Measurements from ENCODE around the gene ABCE1. TPM values are rescaled to one million over a fixed set of nuclear protein-coding genes. Genes with fewer than 3 reads are reported as not detected.

Gene ABCE1
- total and polyA plus RNA-seq, 2 of the 8 experiments (the other 6 are each of a cell fraction or from before 2014, with no cell fraction given): 43.7 to 126 TPM

- H2BK15ac ChIP-seq (ENCODE audit: low read length): no peak overlapping the region
- peak overlapping the region in 3 of 4 experiments; percentile 67 to 84 (median 80); a peak in 5 of 7 replicates for H3K9ac ChIP-seq (replicated peaks in 1 of 4; ENCODE audit: extremely low read depth in 1 of 4, low read depth in 3 of 4, low read length in 3 of 4)
- H3K4ac ChIP-seq (replicated peaks; ENCODE audit: insufficient read length, low read depth, low read length): no peak overlapping the region
- no peak for FAIRE-seq
- H3K14ac ChIP-seq (ENCODE audit: insufficient read length): no peak overlapping the region
- H3K23me2 ChIP-seq (ENCODE audit: low read depth, low read length): peaks cover 12% of the 10 kb centered on the region
- POLR2A ChIA-PET (ENCODE audit: partially characterized antibody): interaction anchor here (0.6 to 1.4 kb wide), 3 partner anchors 22 to 1032 kb away, joined by 3 read pairs; no protein-coding TSS in a partner anchor
- H2BK120ac ChIP-seq (replicated peaks; ENCODE audit: low read depth, low read length): no peak overlapping the region
- H3K4me2 ChIP-seq (ENCODE audit: insufficient read depth in 1 of 2, low read depth in 2 of 2, low read length in 2 of 2): peak overlapping the region; percentile 87 to 97
- H2BK20ac ChIP-seq (ENCODE audit: low read length): no peak overlapping the region
- H3K27me3 ChIP-seq (replicated peaks in 1 of 4; ENCODE audit: control insufficient read depth in 3 of 4, extremely low read depth in 1 of 4, insufficient read depth in 3 of 4, low read length in 3 of 4): no peaks in the 10 kb centered on the region
- no peak overlapping the region for H4K5ac ChIP-seq (ENCODE audit: insufficient read length, low read depth, low read length)
- H2BK5ac ChIP-seq (ENCODE audit: low read depth, low read length): no peak overlapping the region
- peaks cover 0 to 6% (median under 1%) of the 10 kb centered on the region in 4 experiments; a peak in 2 of 8 replicates for H3K36me3 ChIP-seq (ENCODE audit: control insufficient read depth in 2 of 4, insufficient read depth in 4 of 4, low read length in 3 of 4)
- 7% methylated on average over 5 of the region's 5 CpGs; no CpG with 5 or more reads in 1 of the 2 experiments for WGBS, 2 experiments (ENCODE audit: extremely low coverage in 1 of 2, insufficient coverage in 1 of 2, insufficient read length in 1 of 2, insufficient replicate concordance in 2 of 2, low coverage in 1 of 2, low lambda C conversion rate in 2 of 2, missing lambda C conversion rate in 1 of 2)
- H4K8ac ChIP-seq (ENCODE audit: extremely low read depth, insufficient read depth, low read length): no peak overlapping the region
- H3K27ac ChIP-seq (ENCODE audit: low read depth, low read length): no peak overlapping the region
- no peak overlapping the region for H2BK12ac ChIP-seq (ENCODE audit: low read depth, low read length)
- H3K9me3 ChIP-seq (ENCODE audit: insufficient read depth in 2 of 2, low read depth in 1 of 2, low read length in 1 of 2): no peaks in the 10 kb centered on the region
- H3K4me1 ChIP-seq (replicated peaks in 1 of 4; ENCODE audit: control insufficient read depth in 3 of 4, insufficient read depth in 4 of 4, low read length in 3 of 4): peaks cover 0 to 3% (median 1%) of the 10 kb centered on the region in 4 experiments; a peak in 4 of 7 replicates
- H3K56ac ChIP-seq (replicated peaks; ENCODE audit: insufficient read length, low read depth, low read length): no peak overlapping the region
- no peaks in the 10 kb centered on the region for H3K79me1 ChIP-seq (ENCODE audit: low read depth, low read length)
- no peak overlapping the region for H2AFZ ChIP-seq (ENCODE audit: low read length)
- peaks cover 17 to 56% of the 10 kb centered on the region in 2 experiments for H3K79me2 ChIP-seq (ENCODE audit: control insufficient read depth in 1 of 2, insufficient read depth in 2 of 2, low read length in 2 of 2)
- no peak overlapping the region for H3K18ac ChIP-seq (ENCODE audit: extremely low read depth, low read length)
- peak overlapping the region; percentile 67 to 88 (median 81) for H3K4me3 ChIP-seq (ENCODE audit: extremely low read depth in 1 of 4, insufficient read depth in 2 of 4, low read depth in 3 of 4, low read length in 4 of 4)
- H4K91ac ChIP-seq (replicated peaks; ENCODE audit: insufficient read length, low read length): no peak overlapping the region
- no peak overlapping the region for H3K23ac ChIP-seq (ENCODE audit: insufficient read length)
- CTCF ChIA-PET (ENCODE audit: partially characterized antibody): interaction anchor here (0.6 to 1.1 kb wide), 3 partner anchors 357 to 440 kb away, joined by 3 to 4 read pairs (median 4); partner anchors contain the start of gene MMAA
- no peak overlapping the region for H2AK5ac ChIP-seq (ENCODE audit: low read depth, low read length)
- peaks cover 2 to 7% of the 10 kb centered on the region in 2 experiments for H4K20me1 ChIP-seq (replicated peaks in 1 of 2; ENCODE audit: control insufficient read depth in 1 of 2, insufficient read depth in 2 of 2, low read length in 2 of 2)
- no peak for DNase-seq (ENCODE audit: low read depth in 1 of 2, low spot score in 2 of 2)
- no peak for TF ChIP-seq TAF1 (IDR thresholded peaks at IDR 0.05; ENCODE audit: low read depth, low read length)
- no peak for TF ChIP-seq TBP (IDR thresholded peaks at IDR 0.05; ENCODE audit: low read depth, low read length)
- TF ChIP-seq ZNF274 (IDR thresholded peaks at IDR 0.05; ENCODE audit: borderline replicate concordance, extremely low read depth, low read length): no peak
- TF ChIP-seq FOSL1 (IDR thresholded peaks at IDR 0.05; ENCODE audit: insufficient read depth, low read depth, low read length): no peak
- no peak for TF ChIP-seq KDM5A (IDR thresholded peaks at IDR 0.05; ENCODE audit: low read length)
These were observed 80.7 kb downstream of the ABCE1 start for GRCh38 chr4:145178740-145179280.
